T47D (cell line): Measurements from ENCODE around the gene PRCC.

Source experiments
- DNase-seq, 2 experiments: peaks; one replicate each; pipeline versions ENCODE4 v3.0.0 to v3.0.0-alpha.2; 2011 to 2012; ENCODE audit warnings: low read depth in 1 of 2, low spot score in 1 of 2
- JUND ChIP-seq: IDR thresholded peaks from 2 replicates; pipeline ENCODE4 v1.6.1; 2012; ENCODE audit warnings: low read depth
- in situ Hi-C: cut with HindIII; loops from 2 replicates; pipeline ENCODE4 v1.10.0; 2016; ENCODE audit warnings: low sequenced_read_pairs, low pct_unique_long_range_greater_than_20kb

Gene PRCC

DNA sequence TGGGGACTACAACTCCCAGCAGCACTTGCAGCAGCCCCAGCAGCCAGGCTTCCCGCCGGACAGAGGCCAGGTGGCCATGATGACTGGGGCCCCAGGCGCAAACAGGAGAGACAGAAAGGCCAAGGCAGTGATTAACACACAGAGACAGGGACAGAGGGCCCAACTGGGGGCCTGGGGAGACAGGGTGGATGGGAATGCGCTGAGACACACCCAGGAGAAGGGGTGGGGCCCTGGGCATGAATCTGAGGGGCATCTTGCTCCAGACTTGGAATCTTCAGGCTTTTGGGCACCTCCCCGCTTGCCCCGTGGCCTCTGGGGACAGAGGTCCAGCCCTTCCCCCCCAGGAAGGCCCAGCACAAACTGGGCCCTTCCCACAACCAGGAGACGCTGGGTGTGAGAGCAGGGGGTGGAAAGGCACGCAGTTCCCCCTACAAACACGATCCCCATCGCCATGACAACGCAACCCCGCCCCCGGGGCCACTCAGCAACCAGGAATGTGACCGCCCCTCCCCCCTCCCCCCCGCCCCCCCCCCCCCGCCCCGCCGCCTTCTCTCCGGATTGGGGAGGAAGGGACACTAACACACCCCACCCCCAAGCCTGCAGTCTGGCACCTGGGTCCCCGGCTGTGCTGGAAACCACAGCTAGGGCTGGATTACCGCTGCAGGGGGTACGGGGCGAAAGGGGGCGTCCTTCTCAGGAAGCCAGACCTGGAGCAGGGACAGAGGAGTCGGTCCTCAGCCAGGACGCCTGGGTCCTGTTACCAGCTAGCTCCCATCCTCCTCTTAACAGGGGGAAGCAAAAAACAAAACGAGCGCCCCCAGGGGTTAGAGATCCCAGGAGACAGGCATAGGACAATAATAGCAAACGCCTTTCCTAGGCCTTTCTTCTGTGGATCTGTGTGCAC is 20.4 kb upstream of the PRCC start:
- peak; percentile 82 to 94 for DNase-seq
- in situ Hi-C loops: no loop called here
- TF ChIP-seq JUND: peak; percentile 62; the same call in 1 of the 2 replicates

DNA sequence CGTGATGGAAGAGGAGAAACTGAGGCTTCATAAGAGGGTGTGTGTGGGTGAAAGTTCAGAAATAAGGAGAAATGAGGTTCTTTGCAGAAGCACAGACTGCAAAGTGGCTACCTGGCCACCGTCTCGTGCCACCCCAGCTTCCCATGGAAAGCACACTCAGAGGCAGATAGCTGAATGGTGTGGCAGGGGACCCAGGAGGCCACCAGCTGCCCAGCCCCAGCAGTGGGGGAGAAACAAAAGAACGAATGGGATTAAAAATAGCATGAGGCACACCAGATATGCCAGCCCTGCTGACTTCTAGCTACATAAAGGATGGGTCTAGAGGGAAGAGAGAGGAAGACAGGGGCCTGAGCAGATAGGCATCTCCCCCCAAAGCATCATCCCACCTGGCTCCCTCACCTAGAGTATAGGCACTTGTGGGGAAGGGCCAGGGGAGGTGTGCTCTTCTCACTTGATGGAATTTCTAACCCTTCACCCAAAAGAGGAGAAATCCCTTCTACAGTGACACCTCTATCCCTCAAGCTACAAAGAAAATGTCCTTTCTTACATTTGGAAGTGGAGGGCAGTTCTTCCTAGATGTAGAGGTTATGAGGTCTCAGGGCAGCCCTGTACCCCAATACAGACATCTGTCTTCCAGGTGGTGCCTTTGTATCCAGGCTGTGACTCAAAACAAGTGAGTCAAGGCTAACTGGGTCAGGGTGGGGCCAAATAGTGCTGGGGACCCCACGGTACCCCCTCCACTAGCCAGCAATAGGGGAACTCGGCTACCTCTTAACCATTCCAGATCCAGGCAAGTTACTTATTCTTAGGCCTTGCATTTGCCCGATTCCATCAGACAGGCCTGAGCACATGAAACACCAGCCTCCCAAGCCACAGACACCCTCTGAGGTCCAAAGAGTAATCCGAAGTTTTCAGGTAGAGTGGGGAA is 19.3 kb upstream of the PRCC start:
- in situ Hi-C loops: no loop called here
- TF ChIP-seq JUND: no peak
- DNase-seq: no peak

DNA sequence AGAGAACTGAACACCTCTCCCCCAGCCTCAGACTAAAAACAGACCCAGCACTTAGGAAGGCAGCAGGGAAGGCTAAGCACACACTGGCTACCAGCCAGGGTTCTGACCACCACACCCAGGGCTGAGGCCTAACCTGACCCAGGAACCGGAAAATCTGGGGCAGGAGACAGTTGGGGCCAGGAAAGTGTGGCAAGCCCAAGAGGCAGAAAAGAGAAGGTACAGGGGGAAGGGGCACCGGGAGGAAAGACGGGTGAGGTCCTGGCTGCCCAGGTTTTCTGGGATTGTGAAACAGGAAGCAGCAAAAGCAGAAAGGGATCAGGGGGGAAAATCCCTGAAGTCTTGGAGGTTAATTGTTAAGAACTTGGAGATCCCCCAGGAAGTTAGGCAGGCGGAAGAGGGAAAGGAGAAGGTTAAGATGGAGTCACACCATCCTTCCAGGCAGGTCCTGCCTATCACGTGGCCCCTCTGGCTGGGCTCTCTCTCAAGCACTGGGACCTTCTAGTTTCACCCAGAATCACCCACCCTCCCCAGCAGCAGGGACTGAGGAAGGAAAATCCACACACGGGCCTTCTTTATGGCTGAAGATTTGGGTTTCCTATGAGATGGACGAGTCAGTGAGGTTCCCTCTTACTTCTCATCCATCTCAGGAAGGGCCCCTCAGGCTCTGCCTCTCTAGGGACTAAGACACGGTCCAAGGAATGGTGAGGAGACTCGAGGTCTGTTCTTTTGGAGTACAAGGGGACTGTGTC is 18.5 kb upstream of the PRCC start:
- TF ChIP-seq JUND: no peak
- peak in 1 of 2 experiments; percentile 89 for DNase-seq
- in situ Hi-C loops: no loop called here

DNA sequence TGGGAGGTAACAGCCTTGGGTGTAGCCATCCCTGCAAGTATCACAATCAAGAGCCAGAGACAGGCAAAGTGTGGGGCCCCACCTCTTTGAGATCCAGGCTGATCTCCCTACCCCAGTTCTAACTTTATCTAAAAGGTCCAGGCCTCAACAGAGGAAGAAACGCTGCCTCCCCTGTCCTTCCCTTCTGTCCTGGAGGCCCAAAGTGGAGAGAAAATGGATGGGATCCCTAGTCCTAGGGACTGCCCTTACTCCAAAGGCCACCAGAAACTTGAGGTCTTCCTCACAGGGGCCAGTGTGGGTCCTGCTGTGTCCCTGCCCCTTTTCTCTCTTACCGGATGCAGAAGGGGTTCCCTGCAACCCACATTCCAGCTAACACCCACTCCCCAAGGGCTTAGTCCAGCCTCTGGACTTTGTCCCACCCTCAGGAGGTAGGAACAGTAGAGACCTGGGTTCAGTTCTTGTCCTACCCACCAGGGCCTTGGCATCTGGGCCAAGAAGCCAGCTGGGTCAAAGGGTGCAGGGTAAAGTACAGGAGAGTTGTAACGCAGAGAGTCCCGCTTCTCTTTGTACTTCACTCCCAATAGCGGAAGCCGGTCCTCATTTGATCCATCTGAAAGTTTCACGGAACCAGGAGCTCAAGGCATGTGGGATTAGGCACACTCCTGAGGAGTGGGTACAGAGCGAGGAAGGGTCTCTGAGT is 17.8 kb upstream of the PRCC start:
- in situ Hi-C loops: no loop called here
- TF ChIP-seq JUND: no peak
- no peak for DNase-seq

- no peak for TF ChIP-seq JUND
- peak; percentile 64 to 78 for DNase-seq
- in situ Hi-C loops: no loop called here
Measured at GRCh38 chr1:156750191-156750672, 17.1 kb upstream of the PRCC start.

- in situ Hi-C loops: no loop called here
- no peak for TF ChIP-seq JUND
- DNase-seq: peak in 1 of 2 experiments; percentile 61
Measured at GRCh38 chr1:156750711-156751450, 16.5 kb upstream of the PRCC start.

- DNase-seq: no peak
- no peak for TF ChIP-seq JUND
- in situ Hi-C loops: no loop called here
Measured at GRCh38 chr1:156751451-156751756, 15.9 kb upstream of the PRCC start, which contains the start of gene HDGF. Gene HDGF, minus strand, starts transcription at chr1:156751675. Its CDS starts 246 bp downstream, at chr1:156751429.

DNA sequence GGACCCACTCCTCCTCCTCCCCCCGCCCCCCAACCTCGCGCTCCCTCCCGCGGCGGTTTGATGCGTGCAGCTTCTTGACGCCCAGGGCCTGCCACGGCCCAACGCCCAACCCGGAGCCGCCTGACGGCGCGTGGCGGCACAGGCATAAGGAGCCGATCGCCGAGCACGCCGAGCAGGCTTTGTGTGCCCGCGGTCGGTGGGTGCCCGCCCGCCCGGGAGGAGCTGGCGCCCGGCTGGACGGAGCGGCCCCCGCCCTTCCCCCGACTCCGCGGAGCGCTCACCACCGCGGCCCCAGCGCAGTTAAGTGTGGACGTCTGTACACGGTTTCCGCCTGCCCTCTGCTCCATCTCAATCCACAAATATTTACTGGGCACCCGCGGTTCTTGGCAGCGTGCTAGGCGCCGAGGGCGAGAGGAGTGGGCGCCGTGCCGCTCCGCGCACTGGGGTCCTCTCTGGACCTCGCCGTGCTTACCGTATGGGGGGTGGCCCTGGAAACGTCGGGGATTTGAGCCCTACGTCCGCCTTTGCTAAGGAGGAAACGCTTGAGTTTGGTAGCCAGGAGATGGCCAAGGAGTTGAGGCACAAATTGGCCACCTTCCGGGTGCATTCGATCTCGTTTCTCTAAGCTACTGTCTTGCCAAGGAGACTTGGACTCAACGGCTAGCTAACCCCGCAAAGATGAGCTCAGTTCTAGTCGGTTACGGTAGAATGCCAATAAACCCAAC is 15.4 kb upstream of the PRCC start:
- DNase-seq: peak; percentile 90 to 99
- in situ Hi-C loops: no loop called here
- no peak for TF ChIP-seq JUND

- DNase-seq: peak in 1 of 2 experiments; percentile 53
- in situ Hi-C loops: no loop called here
- no peak for TF ChIP-seq JUND
Measured at GRCh38 chr1:156752843-156753482, 14.4 kb upstream of the PRCC start.

DNA sequence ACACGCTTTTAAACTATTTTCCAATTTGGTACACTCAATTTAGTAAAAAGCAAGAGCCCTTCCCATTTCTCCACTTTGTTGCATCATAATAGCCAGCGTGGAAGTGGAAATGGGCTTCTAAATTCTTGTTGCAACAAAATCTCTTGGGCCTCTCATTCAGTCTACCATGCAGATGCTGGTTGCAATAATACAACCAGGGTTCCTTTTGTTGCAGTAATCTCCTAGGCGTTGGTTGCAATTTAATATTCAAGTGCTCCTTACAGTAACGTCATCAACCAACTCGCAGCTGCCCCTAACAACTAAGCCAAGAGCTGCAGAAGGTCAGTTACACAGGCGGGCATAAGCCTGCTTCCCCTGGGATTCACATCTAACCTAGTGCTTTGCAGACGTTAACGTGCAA is 13.1 kb upstream of the PRCC start:
- in situ Hi-C loops: no loop called here
- TF ChIP-seq JUND: no peak
- DNase-seq: no peak
